Body of pancreas (tissue), 4 donors: ENCODE results near the gene USP2. TPM values are rescaled to one million over a fixed set of nuclear protein-coding genes. Genes with fewer than 3 reads are reported as not detected.

Experiments used
- ATAC-seq: fragments of 150-250 bp; one replicate; pipeline ENCODE4 v1.9.1; 2016
- DNase-seq, 4 donors: peaks; one replicate each; pipeline ENCODE4 v3.0.0-alpha.2; 2019
- H3K27ac ChIP-seq, 4 donors: fragments of 200-600 bp; sonication (generic); 1 replicate in 3 of 4; 2 replicates in 1 of 4; pipeline versions ENCODE4 v1.5.1 to v1.6.1; 2016 to 2019; ENCODE audit warnings: mild to moderate bottlenecking in 1 of 4, mixed read lengths in 1 of 4, moderate library complexity in 1 of 4
- H3K27me3 ChIP-seq, 2 donors: fragments of 200-600 bp; sonication (generic); one replicate each; pipeline ENCODE4 v1.6.0; 2016; ENCODE audit warnings: mild to moderate bottlenecking in 1 of 2
- H3K36me3 ChIP-seq, 2 donors: fragments of 200-600 bp; sonication (generic); replicated peaks in 1 of 2; 2 replicates each; pipeline ENCODE4 v1.5.1; 2016; ENCODE audit warnings: low read depth in 2 of 2; ENCODE audit not compliant: insufficient read depth in 1 of 2
- H3K4me1 ChIP-seq: fragments of 200-600 bp; sonication (generic); one replicate; pipeline ENCODE4 v1.6.0; 2016
- H3K4me3 ChIP-seq, 2 donors: fragments of 200-600 bp; sonication (generic); 1 replicate in 1 of 2; 2 replicates in 1 of 2; pipeline ENCODE4 v1.5.1; 2016 to 2019
- H3K9me3 ChIP-seq, 3 donors: fragments of 200-600 bp; sonication (generic); 1 replicate in 2 of 3; 2 replicates in 1 of 3; pipeline ENCODE4 v1.5.1; 2016
- CTCF ChIP-seq, 7 experiments: fragments of 450-650 bp in 4 of 7; fragments of 200-600 bp in 3 of 7; sonication (generic) in 3 of 7; IDR thresholded peaks; one replicate each; pipeline ENCODE4 v1.5.1; 2016 to 2019; ENCODE audit warnings: antibody characterized with exemption in 7 of 7
- POLR2A ChIP-seq, 3 donors: fragments of 450-650 bp; IDR thresholded peaks; one replicate each; pipeline ENCODE4 v1.6.1; 2016; ENCODE audit warnings: antibody characterized with exemption in 3 of 3, mild to moderate bottlenecking in 2 of 3
- WGBS, 2 donors: methylation state at CpG; one replicate each; pipeline ENCODE4 v1.1.5; 2017; 5-methylcytosine and 5-hydroxymethylcytosine counted together
- intact Hi-C: fragments of 100-400 bp; cut with DNase I; formaldehyde crosslinking; loops from one replicate; pipeline ENCODE4 v1.15.1; 2023
- total RNA-seq, 2 donors: library from RNA; depleted of rRNA; stranded (reverse); fragments of >200 nt; gene quantifications; one replicate each; pipeline ENCODE4 v1.1.0, GENCODE V29; 2016

Gene USP2
- total RNA-seq, 2 donors from 2014 or later, result 3.9 to 19.4 TPM

GRCh38 chr11:119420631-119421030, 39.1 kb upstream of the USP2 start:
- Histone ChIP-seq H3K4me3 (no peak overlapping the region), H3K9me3 (no peaks in the 10 kb centered on the region), H3K36me3 (no peaks in the 10 kb centered on the region), H3K27ac (no peak overlapping the region), H3K27me3 (no peaks in the 10 kb centered on the region), H3K4me1 (peaks cover 11% of the 10 kb centered on the region)
- ATAC-seq (no peak), DNase-seq (no peak)
- TF ChIP-seq CTCF (IDR thresholded peaks at IDR 0.05), result no peak
- TF ChIP-seq POLR2A (IDR thresholded peaks at IDR 0.05), result no peak
- 73 to 81% methylated on average over 7 to 8 of the region's 8 CpGs for WGBS, 2 donors
- intact Hi-C loops, result no loop called here

GRCh38 chr11:119419834-119420492, 38.5 kb upstream of the USP2 start:
- H3K36me3 ChIP-seq, result no peaks in the 10 kb centered on the region
- ATAC-seq (no peak), DNase-seq (no peak)
- H3K4me1 ChIP-seq, result peaks cover 11% of the 10 kb centered on the region
- no peak for TF ChIP-seq POLR2A (IDR thresholded peaks at IDR 0.05)
- no peak for TF ChIP-seq CTCF (IDR thresholded peaks at IDR 0.05)
- no peaks in the 10 kb centered on the region for H3K9me3 ChIP-seq
- no peak overlapping the region for H3K4me3 ChIP-seq
- WGBS, 2 donors, result 75 to 88% methylated on average over 14 to 18 of the region's 18 CpGs
- H3K27me3 ChIP-seq, result no peaks in the 10 kb centered on the region
- H3K27ac ChIP-seq, result no peak overlapping the region
- intact Hi-C loops, result no loop called here

- Histone ChIP-seq H3K27ac (no peak overlapping the region), H3K4me1 (peaks cover 11% of the 10 kb centered on the region), H3K9me3 (no peaks in the 10 kb centered on the region), H3K4me3 (no peak overlapping the region), H3K36me3 (no peaks in the 10 kb centered on the region), H3K27me3 (no peaks in the 10 kb centered on the region)
- TF ChIP-seq CTCF (IDR thresholded peaks at IDR 0.05) (no peak), POLR2A (IDR thresholded peaks at IDR 0.05) (no peak)
- DNase-seq (no peak), ATAC-seq (no peak)
- intact Hi-C loops, result no loop called here
- WGBS, 2 donors, result 72 to 74% methylated on average over 5 of the region's 5 CpGs
Observed at GRCh38 chr11:119419246-119419645, 37.8 kb upstream of the USP2 start.

- ATAC-seq (no peak), DNase-seq (no peak)
- 74 to 84% methylated on average over 2 to 4 of the region's 4 CpGs for WGBS, 2 donors
- Histone ChIP-seq H3K27me3 (no peaks in the 10 kb centered on the region), H3K9me3 (no peaks in the 10 kb centered on the region), H3K4me1 (peaks cover 11% of the 10 kb centered on the region), H3K4me3 (no peak overlapping the region), H3K36me3 (no peaks in the 10 kb centered on the region), H3K27ac (no peak overlapping the region)
- no peak for TF ChIP-seq POLR2A (IDR thresholded peaks at IDR 0.05)
- TF ChIP-seq CTCF (IDR thresholded peaks at IDR 0.05), result no peak
- intact Hi-C loops, result no loop called here
Observed at GRCh38 chr11:119418759-119419158, 37.3 kb upstream of the USP2 start.
